Neural cell (in vitro differentiated cells): ENCODE results near the gene EPHB4.

Experiments
- EP300 ChIP-seq: fragments of 450-650 bp; conservative IDR thresholded peaks from 2 replicates; pipeline ENCODE4 v1.6.1; 2014; ENCODE audit warnings: antibody characterized with exemption, mild to moderate bottlenecking, moderate library complexity; ENCODE audit not compliant: poor library complexity, severe bottlenecking
- EZH2 ChIP-seq: fragments of 200-600, 300-800 bp; shearing (Covaris generic), sonication (generic); IDR thresholded peaks from 2 replicates; pipeline ENCODE4 v1.6.1; 2014; ENCODE audit warnings: antibody characterized with exemption, low read length, borderline replicate concordance, mild to moderate bottlenecking; ENCODE audit not compliant: insufficient read depth, poor library complexity, severe bottlenecking
- MXI1 ChIP-seq: fragments of 450-650 bp; conservative IDR thresholded peaks from 2 replicates; pipeline ENCODE4 v1.6.1; 2014; ENCODE audit warnings: antibody characterized with exemption, mild to moderate bottlenecking; ENCODE audit not compliant: poor library complexity, severe bottlenecking
- POLR2AphosphoS5 ChIP-seq: IDR thresholded peaks from 2 replicates; pipeline ENCODE4 v1.6.1; 2012
- RAD21 ChIP-seq: fragments of 450-650 bp; conservative IDR thresholded peaks from 2 replicates; pipeline ENCODE4 v1.6.1; 2014; ENCODE audit warnings: antibody characterized with exemption, mild to moderate bottlenecking, moderate library complexity
- SMC3 ChIP-seq: fragments of 450-650 bp; conservative IDR thresholded peaks from 2 replicates; pipeline ENCODE4 v1.6.1; 2014; ENCODE audit warnings: antibody characterized with exemption, mild to moderate bottlenecking, moderate library complexity; ENCODE audit not compliant: poor library complexity
- TAF1 ChIP-seq: IDR thresholded peaks from 2 replicates; pipeline ENCODE4 v1.6.1; 2012; ENCODE audit warnings: low read depth
- TF ChIP-seq, protein P1 (sequence below): fragments of 450-650 bp; IDR thresholded peaks from 2 replicates; pipeline ENCODE4 v1.5.1; 2014; ENCODE audit warnings: antibody characterized with exemption, mild to moderate bottlenecking, moderate library complexity; ENCODE audit not compliant: poor library complexity, severe bottlenecking
- TF ChIP-seq, protein P2 (sequence below): IDR thresholded peaks from 2 replicates; pipeline ENCODE4 v1.6.1; 2012; ENCODE audit warnings: borderline replicate concordance

DNA sequence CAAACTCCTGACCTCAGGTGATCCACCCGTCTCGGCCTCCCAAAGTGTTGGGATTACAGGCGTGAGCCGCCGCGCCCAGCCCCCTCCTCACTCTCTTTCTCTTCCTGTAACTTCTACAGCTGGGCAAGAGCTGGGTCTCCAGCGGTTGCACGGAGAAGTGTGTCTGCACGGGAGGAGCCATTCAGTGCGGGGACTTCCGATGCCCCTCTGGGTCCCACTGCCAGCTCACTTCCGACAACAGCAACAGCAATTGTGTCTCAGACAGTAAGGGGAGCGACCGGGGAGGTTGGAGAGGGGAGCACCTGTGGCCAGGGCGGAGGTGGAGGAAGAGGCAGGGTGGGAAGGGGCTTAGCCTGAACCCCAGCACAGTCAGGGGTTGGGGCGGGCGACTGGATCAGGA, 41.4 kb downstream of the EPHB4 start:
- TF ChIP-seq, protein P1, sequence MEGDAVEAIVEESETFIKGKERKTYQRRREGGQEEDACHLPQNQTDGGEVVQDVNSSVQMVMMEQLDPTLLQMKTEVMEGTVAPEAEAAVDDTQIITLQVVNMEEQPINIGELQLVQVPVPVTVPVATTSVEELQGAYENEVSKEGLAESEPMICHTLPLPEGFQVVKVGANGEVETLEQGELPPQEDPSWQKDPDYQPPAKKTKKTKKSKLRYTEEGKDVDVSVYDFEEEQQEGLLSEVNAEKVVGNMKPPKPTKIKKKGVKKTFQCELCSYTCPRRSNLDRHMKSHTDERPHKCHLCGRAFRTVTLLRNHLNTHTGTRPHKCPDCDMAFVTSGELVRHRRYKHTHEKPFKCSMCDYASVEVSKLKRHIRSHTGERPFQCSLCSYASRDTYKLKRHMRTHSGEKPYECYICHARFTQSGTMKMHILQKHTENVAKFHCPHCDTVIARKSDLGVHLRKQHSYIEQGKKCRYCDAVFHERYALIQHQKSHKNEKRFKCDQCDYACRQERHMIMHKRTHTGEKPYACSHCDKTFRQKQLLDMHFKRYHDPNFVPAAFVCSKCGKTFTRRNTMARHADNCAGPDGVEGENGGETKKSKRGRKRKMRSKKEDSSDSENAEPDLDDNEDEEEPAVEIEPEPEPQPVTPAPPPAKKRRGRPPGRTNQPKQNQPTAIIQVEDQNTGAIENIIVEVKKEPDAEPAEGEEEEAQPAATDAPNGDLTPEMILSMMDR: no peak
- TF ChIP-seq EP300 (no peak), POLR2AphosphoS5 (no peak), MXI1 (no peak), SMC3 (no peak), EZH2 (no peak), RAD21 (no peak), TAF1 (no peak)
- TF ChIP-seq, protein P2, sequence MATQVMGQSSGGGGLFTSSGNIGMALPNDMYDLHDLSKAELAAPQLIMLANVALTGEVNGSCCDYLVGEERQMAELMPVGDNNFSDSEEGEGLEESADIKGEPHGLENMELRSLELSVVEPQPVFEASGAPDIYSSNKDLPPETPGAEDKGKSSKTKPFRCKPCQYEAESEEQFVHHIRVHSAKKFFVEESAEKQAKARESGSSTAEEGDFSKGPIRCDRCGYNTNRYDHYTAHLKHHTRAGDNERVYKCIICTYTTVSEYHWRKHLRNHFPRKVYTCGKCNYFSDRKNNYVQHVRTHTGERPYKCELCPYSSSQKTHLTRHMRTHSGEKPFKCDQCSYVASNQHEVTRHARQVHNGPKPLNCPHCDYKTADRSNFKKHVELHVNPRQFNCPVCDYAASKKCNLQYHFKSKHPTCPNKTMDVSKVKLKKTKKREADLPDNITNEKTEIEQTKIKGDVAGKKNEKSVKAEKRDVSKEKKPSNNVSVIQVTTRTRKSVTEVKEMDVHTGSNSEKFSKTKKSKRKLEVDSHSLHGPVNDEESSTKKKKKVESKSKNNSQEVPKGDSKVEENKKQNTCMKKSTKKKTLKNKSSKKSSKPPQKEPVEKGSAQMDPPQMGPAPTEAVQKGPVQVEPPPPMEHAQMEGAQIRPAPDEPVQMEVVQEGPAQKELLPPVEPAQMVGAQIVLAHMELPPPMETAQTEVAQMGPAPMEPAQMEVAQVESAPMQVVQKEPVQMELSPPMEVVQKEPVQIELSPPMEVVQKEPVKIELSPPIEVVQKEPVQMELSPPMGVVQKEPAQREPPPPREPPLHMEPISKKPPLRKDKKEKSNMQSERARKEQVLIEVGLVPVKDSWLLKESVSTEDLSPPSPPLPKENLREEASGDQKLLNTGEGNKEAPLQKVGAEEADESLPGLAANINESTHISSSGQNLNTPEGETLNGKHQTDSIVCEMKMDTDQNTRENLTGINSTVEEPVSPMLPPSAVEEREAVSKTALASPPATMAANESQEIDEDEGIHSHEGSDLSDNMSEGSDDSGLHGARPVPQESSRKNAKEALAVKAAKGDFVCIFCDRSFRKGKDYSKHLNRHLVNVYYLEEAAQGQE: no peak
